Natural killer cell treated with Interleukin-12 subunit alpha and Interleukin-12 subunit beta and Interleukin-15 and Interleukin-18, amount 100 ng/mL, for 72 hours (primary cell): ENCODE measurements around the gene LAMA2. TPM values are rescaled to one million over a fixed set of nuclear protein-coding genes. Genes with fewer than 3 reads are reported as not detected.

Source experiments
- ATAC-seq, 2 donors: fragments of 150-1000 bp; cut with Tn5 transposase in 1 of 2; sonication (Bioruptor Pico), chemical (Tn5 transposase) in 1 of 2; 2 replicates each; pipeline ENCODE4 v1.10.0; 2021
- DNase-seq: peaks from one replicate; pipeline ENCODE4 v3.0.0; 2022; ENCODE audit warnings: low spot score
- H3K27ac Mint-ChIP-seq, 2 donors: 1 replicate in 1 of 2; 2 replicates in 1 of 2; pipeline ENCODE4 v1.8.0; 2022; ENCODE audit warnings: mixed read lengths in 2 of 2, mild to moderate bottlenecking in 1 of 2, moderate library complexity in 1 of 2
- H3K27me3 Mint-ChIP-seq, 2 donors: 1 replicate in 1 of 2; 2 replicates in 1 of 2; pipeline ENCODE4 v1.8.0; 2022; ENCODE audit warnings: mixed read lengths in 2 of 2
- H3K36me3 Mint-ChIP-seq: one replicate; pipeline ENCODE4 v1.8.0; 2022; ENCODE audit warnings: mixed read lengths
- H3K4me1 Mint-ChIP-seq, 2 donors: 1 replicate in 1 of 2; 2 replicates in 1 of 2; pipeline ENCODE4 v1.8.0; 2022; ENCODE audit warnings: low read depth in 2 of 2, mixed read lengths in 2 of 2, mild to moderate bottlenecking in 1 of 2
- H3K4me3 Mint-ChIP-seq: one replicate; pipeline ENCODE4 v1.8.0; 2022; ENCODE audit warnings: mixed read lengths
- H3K9me3 Mint-ChIP-seq: 2 replicates; pipeline ENCODE4 v1.8.0; 2022; ENCODE audit warnings: mixed read lengths
- total RNA-seq, 2 donors: library from RNA; stranded (reverse); gene quantifications; one replicate each; pipeline ENCODE4 v1.2.3, GENCODE V29; 2022

The LAMA2 gene
- total RNA-seq, 2 donors from 2014 or later: 0.36 to 0.53 TPM

- ATAC-seq: no peak
- peaks cover 3% of the 10 kb centered on the region for H3K9me3 Mint-ChIP-seq
- no peak overlapping the region for H3K4me3 Mint-ChIP-seq
- no peak for DNase-seq
- H3K27me3 Mint-ChIP-seq: no peaks in the 10 kb centered on the region
- H3K4me1 Mint-ChIP-seq: peaks cover 18 to 19% of the 10 kb centered on the region in 2 donors
- H3K36me3 Mint-ChIP-seq: peaks cover 5% of the 10 kb centered on the region
- H3K27ac Mint-ChIP-seq: peak overlapping the region in 1 of 2 donors; percentile 45
These were observed 602.8 kb downstream of the LAMA2 start for GRCh38 chr6:129485746-129486145.

GRCh38 chr6:129486327-129486726 is 603.4 kb downstream of the LAMA2 start:
- no peaks in the 10 kb centered on the region for H3K27me3 Mint-ChIP-seq
- DNase-seq: no peak
- H3K27ac Mint-ChIP-seq: peak overlapping the region in 1 of 2 donors; percentile 45
- peaks cover 5% of the 10 kb centered on the region for H3K36me3 Mint-ChIP-seq
- peaks cover 24 to 25% of the 10 kb centered on the region in 2 donors for H3K4me1 Mint-ChIP-seq
- no peak overlapping the region for H3K4me3 Mint-ChIP-seq
- H3K9me3 Mint-ChIP-seq: peaks cover 3% of the 10 kb centered on the region
- no peak for ATAC-seq

GRCh38 chr6:129488313-129488712 is 605.4 kb downstream of the LAMA2 start:
- no peaks in the 10 kb centered on the region for H3K27me3 Mint-ChIP-seq
- no peak overlapping the region for H3K4me3 Mint-ChIP-seq
- ATAC-seq: no peak
- peaks cover 3% of the 10 kb centered on the region for H3K9me3 Mint-ChIP-seq
- peaks cover 27 to 30% of the 10 kb centered on the region in 2 donors for H3K4me1 Mint-ChIP-seq
- H3K36me3 Mint-ChIP-seq: peaks cover 5% of the 10 kb centered on the region
- peak overlapping the region; percentile 98 to 99 for H3K27ac Mint-ChIP-seq
- no peak for DNase-seq

GRCh38 chr6:129489215-129489765 is 606.4 kb downstream of the LAMA2 start:
- DNase-seq (no peak), ATAC-seq (no peak)
- H3K9me3 Mint-ChIP-seq: peaks cover 3% of the 10 kb centered on the region
- peaks cover 5% of the 10 kb centered on the region for H3K36me3 Mint-ChIP-seq
- peak overlapping the region; percentile 87 for H3K4me3 Mint-ChIP-seq
- no peaks in the 10 kb centered on the region for H3K27me3 Mint-ChIP-seq
- peaks cover 30 to 31% of the 10 kb centered on the region in 2 donors for H3K4me1 Mint-ChIP-seq
- peak overlapping the region; percentile 98 to 99 for H3K27ac Mint-ChIP-seq

GRCh38 chr6:129490521-129491255 is 607.8 kb downstream of the LAMA2 start:
- peak; percentile 82 for DNase-seq

GRCh38 chr6:129491436-129491835 is 608.5 kb downstream of the LAMA2 start:
- H3K27me3 Mint-ChIP-seq: no peaks in the 10 kb centered on the region
- peak overlapping the region; percentile 98 to 99 for H3K27ac Mint-ChIP-seq
- peak overlapping the region; percentile 87 for H3K4me3 Mint-ChIP-seq
- ATAC-seq: peak; percentile 41 to 42
- peaks cover 5% of the 10 kb centered on the region for H3K36me3 Mint-ChIP-seq
- DNase-seq: no peak
- peaks cover 3% of the 10 kb centered on the region for H3K9me3 Mint-ChIP-seq
- H3K4me1 Mint-ChIP-seq: peaks cover 28 to 30% of the 10 kb centered on the region in 2 donors

More at GRCh38 chr6:129490521-129491255, 607.8 kb downstream of the LAMA2 start:
- Mint-ChIP-seq H3K36me3 (peaks cover 5% of the 10 kb centered on the region), H3K27ac (peak overlapping the region; percentile 98 to 99), H3K4me3 (peak overlapping the region; percentile 87), H3K4me1 (peaks cover 29 to 30% of the 10 kb centered on the region in 2 donors), H3K27me3 (no peaks in the 10 kb centered on the region), H3K9me3 (peaks cover 3% of the 10 kb centered on the region)
- peak; percentile 91 for ATAC-seq

GRCh38 chr6:129492260-129492659 is 609.3 kb downstream of the LAMA2 start:
- Mint-ChIP-seq H3K27me3 (no peaks in the 10 kb centered on the region), H3K4me3 (no peak overlapping the region), H3K4me1 (peaks cover 29 to 30% of the 10 kb centered on the region in 2 donors), H3K27ac (peak overlapping the region; percentile 98 to 99), H3K36me3 (peaks cover 5% of the 10 kb centered on the region), H3K9me3 (peaks cover 3% of the 10 kb centered on the region)
- no peak for ATAC-seq
- no peak for DNase-seq

- Mint-ChIP-seq H3K36me3 (peaks cover 5% of the 10 kb centered on the region), H3K9me3 (peaks cover 3% of the 10 kb centered on the region), H3K4me3 (no peak overlapping the region), H3K4me1 (peaks cover 29 to 30% of the 10 kb centered on the region in 2 donors), H3K27me3 (no peaks in the 10 kb centered on the region), H3K27ac (peak overlapping the region; percentile 31 to 83)
- DNase-seq: no peak
- ATAC-seq: no peak
These were observed 610.5 kb downstream of the LAMA2 start for GRCh38 chr6:129493354-129493902.

GRCh38 chr6:129494099-129494498 is 611.2 kb downstream of the LAMA2 start:
- no peak for DNase-seq
- H3K9me3 Mint-ChIP-seq: peaks cover 3% of the 10 kb centered on the region
- H3K27me3 Mint-ChIP-seq: no peaks in the 10 kb centered on the region
- H3K36me3 Mint-ChIP-seq: peaks cover 4% of the 10 kb centered on the region
- no peak for ATAC-seq
- H3K4me3 Mint-ChIP-seq: no peak overlapping the region
- peak overlapping the region in 1 of 2 donors; percentile 83 for H3K27ac Mint-ChIP-seq
- peaks cover 28% of the 10 kb centered on the region in 2 donors for H3K4me1 Mint-ChIP-seq

GRCh38 chr6:129494586-129494985 is 611.6 kb downstream of the LAMA2 start:
- Mint-ChIP-seq H3K36me3 (no peaks in the 10 kb centered on the region), H3K4me1 (peaks cover 28 to 29% of the 10 kb centered on the region in 2 donors)
- ATAC-seq: no peak

GRCh38 chr6:129495652-129496051 is 612.7 kb downstream of the LAMA2 start:
- Mint-ChIP-seq H3K36me3 (no peaks in the 10 kb centered on the region), H3K9me3 (no peaks in the 10 kb centered on the region), H3K4me3 (no peak overlapping the region), H3K27me3 (no peaks in the 10 kb centered on the region), H3K4me1 (peaks cover 24 to 26% of the 10 kb centered on the region in 2 donors), H3K27ac (peak overlapping the region in 1 of 2 donors; percentile 83)
- DNase-seq (no peak), ATAC-seq (no peak)

More at GRCh38 chr6:129494586-129494985, 611.6 kb downstream of the LAMA2 start:
- Mint-ChIP-seq H3K27me3 (no peaks in the 10 kb centered on the region), H3K27ac (peak overlapping the region in 1 of 2 donors; percentile 83), H3K4me3 (no peak overlapping the region), H3K9me3 (no peaks in the 10 kb centered on the region)
- DNase-seq: no peak

GRCh38 chr6:129497481-129498441 is 614.8 kb downstream of the LAMA2 start:
- Mint-ChIP-seq H3K36me3 (no peaks in the 10 kb centered on the region), H3K4me1 (peaks cover 21 to 22% of the 10 kb centered on the region in 2 donors), H3K9me3 (no peaks in the 10 kb centered on the region), H3K4me3 (no peak overlapping the region), H3K27me3 (no peaks in the 10 kb centered on the region), H3K27ac (peak overlapping the region in 1 of 2 donors; percentile 83)
- DNase-seq (no peak), ATAC-seq (no peak)

- Mint-ChIP-seq H3K4me3 (peak overlapping the region; percentile 68), H3K4me1 (peaks cover 21 to 22% of the 10 kb centered on the region in 2 donors)
These were observed 615.6 kb downstream of the LAMA2 start for GRCh38 chr6:129498541-129498940.

More at GRCh38 chr6:129498541-129498940, 615.6 kb downstream of the LAMA2 start:
- DNase-seq (no peak), ATAC-seq (no peak)
- no peaks in the 10 kb centered on the region for H3K36me3 Mint-ChIP-seq
- no peaks in the 10 kb centered on the region for H3K9me3 Mint-ChIP-seq
- H3K27ac Mint-ChIP-seq: peak overlapping the region; percentile 18 to 83
- H3K27me3 Mint-ChIP-seq: no peaks in the 10 kb centered on the region
